NB4 (cell line): ENCODE measurements around the gene SLC7A9.

Source experiments
- DNase-seq: peaks from one replicate; pipeline ENCODE4 v3.0.0; 2010; ENCODE audit warnings: low read depth
- H3K4me3 ChIP-seq: one replicate; pipeline ENCODE4 v1.5.1; 2011; ENCODE audit warnings: mild to moderate bottlenecking, low read depth, low read length, moderate library complexity
- MAX ChIP-seq: IDR thresholded peaks from 2 replicates; pipeline ENCODE4 v1.6.1; 2011; ENCODE audit warnings: low read depth, low read length
- MYC ChIP-seq: IDR thresholded peaks from 2 replicates; pipeline ENCODE4 v1.6.1; 2011; ENCODE audit warnings: low read depth, low read length
- POLR2A ChIP-seq: IDR thresholded peaks from 2 replicates; pipeline ENCODE4 v1.6.1; 2011; ENCODE audit warnings: mild to moderate bottlenecking; ENCODE audit not compliant: insufficient read length; ENCODE audit errors: extremely low read depth
- TF ChIP-seq, protein P1 (sequence below): IDR thresholded peaks from one replicate; pipeline ENCODE4 v1.5.1; 2012; ENCODE audit warnings: low read depth, low read length

Gene SLC7A9

GRCh38 chr19:32911467-32911866 is 41.9 kb upstream of the SLC7A9 start:
- TF ChIP-seq MAX = no peak
- TF ChIP-seq MYC = no peak
- TF ChIP-seq POLR2A = no peak
- TF ChIP-seq, protein P1, sequence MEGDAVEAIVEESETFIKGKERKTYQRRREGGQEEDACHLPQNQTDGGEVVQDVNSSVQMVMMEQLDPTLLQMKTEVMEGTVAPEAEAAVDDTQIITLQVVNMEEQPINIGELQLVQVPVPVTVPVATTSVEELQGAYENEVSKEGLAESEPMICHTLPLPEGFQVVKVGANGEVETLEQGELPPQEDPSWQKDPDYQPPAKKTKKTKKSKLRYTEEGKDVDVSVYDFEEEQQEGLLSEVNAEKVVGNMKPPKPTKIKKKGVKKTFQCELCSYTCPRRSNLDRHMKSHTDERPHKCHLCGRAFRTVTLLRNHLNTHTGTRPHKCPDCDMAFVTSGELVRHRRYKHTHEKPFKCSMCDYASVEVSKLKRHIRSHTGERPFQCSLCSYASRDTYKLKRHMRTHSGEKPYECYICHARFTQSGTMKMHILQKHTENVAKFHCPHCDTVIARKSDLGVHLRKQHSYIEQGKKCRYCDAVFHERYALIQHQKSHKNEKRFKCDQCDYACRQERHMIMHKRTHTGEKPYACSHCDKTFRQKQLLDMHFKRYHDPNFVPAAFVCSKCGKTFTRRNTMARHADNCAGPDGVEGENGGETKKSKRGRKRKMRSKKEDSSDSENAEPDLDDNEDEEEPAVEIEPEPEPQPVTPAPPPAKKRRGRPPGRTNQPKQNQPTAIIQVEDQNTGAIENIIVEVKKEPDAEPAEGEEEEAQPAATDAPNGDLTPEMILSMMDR = no peak
- DNase-seq = no peak
- no peak overlapping the region for H3K4me3 ChIP-seq

- H3K4me3 ChIP-seq = no peak overlapping the region
- DNase-seq = no peak
- TF ChIP-seq MYC (no peak), POLR2A (no peak), MAX (no peak)
- TF ChIP-seq, protein P1 = no peak
Measured at GRCh38 chr19:32910874-32911273, 41.3 kb upstream of the SLC7A9 start.

DNA sequence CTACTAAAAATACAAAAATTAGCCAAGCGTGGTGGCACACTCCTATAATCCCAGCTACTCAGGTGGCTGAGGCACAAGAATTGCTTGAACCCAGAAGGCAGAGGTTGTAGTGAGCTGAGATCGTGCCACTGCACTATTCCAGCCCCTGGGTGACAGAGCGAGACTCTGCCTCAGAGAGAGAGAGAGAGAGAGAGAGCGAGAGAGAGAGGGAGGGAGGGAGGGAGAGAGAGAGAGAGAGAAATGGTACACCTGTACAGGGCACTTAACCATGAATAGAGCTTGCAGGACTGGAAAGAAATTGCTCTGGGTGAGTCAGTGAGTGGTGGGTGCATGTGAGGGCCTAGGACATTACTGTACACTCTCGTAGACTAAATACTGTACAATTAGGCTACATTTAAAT is 40.5 kb upstream of the SLC7A9 start:
- H3K4me3 ChIP-seq = no peak overlapping the region
- TF ChIP-seq, protein P1 = no peak
- no peak for TF ChIP-seq MYC
- TF ChIP-seq MAX = no peak
- no peak for TF ChIP-seq POLR2A
- DNase-seq = no peak

DNA sequence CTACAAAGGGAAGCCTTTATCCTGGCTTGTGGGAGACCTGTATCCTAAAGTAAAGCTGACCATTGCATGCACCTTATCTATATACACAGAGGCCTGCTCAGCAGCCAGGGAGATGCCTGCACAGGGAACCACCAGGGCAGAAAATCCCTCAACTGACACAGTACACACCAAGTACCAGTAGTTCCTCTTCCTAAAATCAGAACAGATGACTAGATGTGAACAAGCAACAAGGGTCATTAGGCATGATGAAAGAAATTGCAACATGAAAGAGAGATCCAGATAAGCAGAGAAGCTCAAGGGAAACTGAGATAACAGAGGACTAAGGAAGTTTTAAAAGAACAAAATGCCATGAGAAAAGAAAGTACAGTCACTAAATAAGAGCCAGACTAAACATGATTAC is 39.7 kb upstream of the SLC7A9 start:
- TF ChIP-seq, protein P1 = no peak
- no peak for TF ChIP-seq POLR2A
- H3K4me3 ChIP-seq = no peak overlapping the region
- no peak for DNase-seq

- TF ChIP-seq MYC (no peak), POLR2A (no peak), MAX (no peak)
- TF ChIP-seq, protein P1 = no peak
- H3K4me3 ChIP-seq = no peak overlapping the region
- DNase-seq = no peak
Measured at GRCh38 chr19:32908641-32909190, 39.1 kb upstream of the SLC7A9 start.

DNA sequence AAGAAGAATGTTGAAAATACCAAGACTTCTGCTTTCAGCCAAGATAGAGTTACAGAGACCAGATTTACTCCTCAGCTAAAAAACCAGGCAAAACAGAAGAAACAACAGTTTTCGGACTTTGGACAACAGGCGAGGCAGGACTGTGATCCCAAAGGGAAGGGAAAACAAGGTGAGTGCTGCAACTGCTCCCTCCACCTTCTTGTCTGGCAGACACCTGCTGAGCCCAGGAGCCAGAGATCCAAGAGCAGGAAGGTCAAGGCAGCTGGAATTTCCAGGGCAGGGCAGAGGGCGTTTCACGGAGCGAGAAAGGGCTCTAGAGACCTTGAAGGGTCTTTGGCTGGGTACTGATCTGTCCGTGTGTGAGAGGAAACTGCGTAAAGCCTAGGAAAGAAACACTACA is 32.9 kb upstream of the SLC7A9 start:
- no peak for DNase-seq
- no peak overlapping the region for H3K4me3 ChIP-seq
- TF ChIP-seq MAX = no peak
- TF ChIP-seq POLR2A = no peak
- TF ChIP-seq MYC = no peak
- TF ChIP-seq, protein P1 = no peak
